Activated CD8-positive, alpha-beta memory T cell treated with anti-CD3 and anti-CD28 coated beads, Interleukin-2, amount 50 U/mL, for 1 hour (primary cell): ENCODE results near the gene SZT2.
"Not testable (repeated sequence)": the region's sequence is repeated elsewhere in the genome, so short reads cannot be mapped to it uniquely, and the experiment has no call there.

ENCODE experiments used
- DNase-seq: peaks from one replicate; pipeline ENCODE4 v3.0.0-alpha.2; 2020; ENCODE audit errors: extremely low read depth

Gene SZT2

GRCh38 chr1:43454270-43455011 is 64.7 kb downstream of the SZT2 start:
- no peak for DNase-seq

- DNase-seq, result no peak
These were observed 65.7 kb downstream of the SZT2 start for GRCh38 chr1:43455213-43455889.

- not testable (repeated sequence) for DNase-seq
These were observed 68.7 kb downstream of the SZT2 start for GRCh38 chr1:43458379-43458778.

- no peak for DNase-seq
These were observed 71.4 kb downstream of the SZT2 start for GRCh38 chr1:43460988-43461693.

GRCh38 chr1:43463479-43463878 is 73.8 kb downstream of the SZT2 start:
- no peak for DNase-seq

GRCh38 chr1:43464681-43465504 is 75.2 kb downstream of the SZT2 start:
- DNase-seq, result no peak

- DNase-seq, result no peak
These were observed 75.9 kb downstream of the SZT2 start for GRCh38 chr1:43465505-43466067.

GRCh38 chr1:43466403-43466802 is 76.7 kb downstream of the SZT2 start:
- DNase-seq, result no peak

- DNase-seq, result no peak
These were observed 78.7 kb downstream of the SZT2 start for GRCh38 chr1:43468414-43468813.

GRCh38 chr1:43469932-43470331 is 80.2 kb downstream of the SZT2 start:
- no peak for DNase-seq

- DNase-seq, result no peak
These were observed 82.4 kb downstream of the SZT2 start for GRCh38 chr1:43472087-43472462.

- DNase-seq, result not testable (repeated sequence)
These were observed 82.9 kb downstream of the SZT2 start for GRCh38 chr1:43472463-43473151.

- no peak for DNase-seq
These were observed 83.8 kb downstream of the SZT2 start for GRCh38 chr1:43473463-43473862.

- not testable (repeated sequence) for DNase-seq
These were observed 86.1 kb downstream of the SZT2 start for GRCh38 chr1:43475611-43476401.

GRCh38 chr1:43477716-43478115 is 88.0 kb downstream of the SZT2 start:
- no peak for DNase-seq

GRCh38 chr1:43479414-43479813 is 89.7 kb downstream of the SZT2 start:
- DNase-seq, result no peak

- no peak for DNase-seq
These were observed 91.8 kb downstream of the SZT2 start for GRCh38 chr1:43481491-43481890.

- DNase-seq, result no peak
These were observed 92.5 kb downstream of the SZT2 start for GRCh38 chr1:43482215-43482614.

- no peak for DNase-seq
These were observed 94.7 kb downstream of the SZT2 start for GRCh38 chr1:43484367-43484766.

GRCh38 chr1:43488165-43488564 is 98.5 kb downstream of the SZT2 start:
- DNase-seq, result no peak
